ENCODE measurements around the gene ZNF652. TPM values are rescaled to one million over a fixed set of nuclear protein-coding genes. Genes with fewer than 3 reads are reported as not detected.

The ZNF652 gene
- total RNA-seq, 1 experiment from 2014 or later: 32.1 TPM

GRCh38 chr17:49318435-49318965 is 43.5 kb downstream of the ZNF652 start:
- no peak overlapping the region for H3K4me3 ChIP-seq (ENCODE audit: low read depth, low read length, poor library complexity, severe bottlenecking)
- ChIA-PET CTCF (interaction anchor here (1.1 kb wide), 1 partner anchor 50 kb away, joined by 9 read pairs; no protein-coding TSS in a partner anchor), POLR2A (ENCODE audit: low non-redundant PET) (no interaction called here)
- H3K4me1 ChIP-seq (ENCODE audit: insufficient read depth, low read length, poor library complexity, severe bottlenecking): peaks cover 45% of the 10 kb centered on the region
- no peak for TF ChIP-seq CTCF (conservative IDR thresholded peaks at IDR 0.05; ENCODE audit: low read depth, low read length)
- TF ChIP-seq EZH2 (IDR thresholded peaks at IDR 0.05; ENCODE audit: borderline replicate concordance, low read depth, low read length, poor library complexity, severe bottlenecking): no peak
- no peak overlapping the region for H3K27ac ChIP-seq (ENCODE audit: low read depth, low read length, poor library complexity, severe bottlenecking)
- intact Hi-C loops (cut with micrococcal nuclease; ENCODE audit: unreplicated experiment): no loop called here
- H3K36me3 ChIP-seq (ENCODE audit: insufficient read depth, low read length, poor library complexity, severe bottlenecking): no peaks in the 10 kb centered on the region
- H3K9me3 ChIP-seq (ENCODE audit: low read depth, low read length, poor library complexity, severe bottlenecking): no peaks in the 10 kb centered on the region
- DNase-seq (ENCODE audit: low spot score): peak; percentile 19
- BruUV-seq (replicated peaks): no TSS peak
- H3K27me3 ChIP-seq (replicated peaks; ENCODE audit: insufficient read depth, low read depth, low read length, poor library complexity): no peaks in the 10 kb centered on the region

GRCh38 chr17:49316889-49317675 is 45.0 kb downstream of the ZNF652 start:
- Histone ChIP-seq H3K27me3 (replicated peaks; ENCODE audit: insufficient read depth, low read depth, low read length, poor library complexity) (no peaks in the 10 kb centered on the region), H3K4me3 (ENCODE audit: low read depth, low read length, poor library complexity, severe bottlenecking) (no peak overlapping the region), H3K4me1 (ENCODE audit: insufficient read depth, low read length, poor library complexity, severe bottlenecking) (peaks cover 59% of the 10 kb centered on the region), H3K36me3 (ENCODE audit: insufficient read depth, low read length, poor library complexity, severe bottlenecking) (no peaks in the 10 kb centered on the region), H3K27ac (ENCODE audit: low read depth, low read length, poor library complexity, severe bottlenecking) (no peak overlapping the region), H3K9me3 (ENCODE audit: low read depth, low read length, poor library complexity, severe bottlenecking) (no peaks in the 10 kb centered on the region)
- TSS peak; percentile 32 for BruUV-seq (replicated peaks)
- no peak for TF ChIP-seq EZH2 (IDR thresholded peaks at IDR 0.05; ENCODE audit: borderline replicate concordance, low read depth, low read length, poor library complexity, severe bottlenecking)
- no peak for TF ChIP-seq CTCF (conservative IDR thresholded peaks at IDR 0.05; ENCODE audit: low read depth, low read length)
- ChIA-PET CTCF (interaction anchor here (0.6 kb wide), 1 partner anchor 512 kb away, joined by 4 read pairs; no protein-coding TSS in a partner anchor), POLR2A (ENCODE audit: low non-redundant PET) (interaction anchor here (0.5 kb wide), 1 partner anchor 45 kb away, joined by 21 read pairs; no protein-coding TSS in a partner anchor)
- DNase-seq (ENCODE audit: low spot score): no peak
- intact Hi-C loops (cut with micrococcal nuclease; ENCODE audit: unreplicated experiment): no loop called here

- H3K4me1 ChIP-seq (ENCODE audit: insufficient read depth, low read length, poor library complexity, severe bottlenecking): peaks cover 62% of the 10 kb centered on the region
- no peak overlapping the region for H3K4me3 ChIP-seq (ENCODE audit: low read depth, low read length, poor library complexity, severe bottlenecking)
- ChIA-PET POLR2A (ENCODE audit: low non-redundant PET) (no interaction called here), CTCF (no interaction called here)
- no peak overlapping the region for H3K27ac ChIP-seq (ENCODE audit: low read depth, low read length, poor library complexity, severe bottlenecking)
- intact Hi-C loops (cut with micrococcal nuclease; ENCODE audit: unreplicated experiment): no loop called here
- peaks cover 8% of the 10 kb centered on the region for H3K36me3 ChIP-seq (ENCODE audit: insufficient read depth, low read length, poor library complexity, severe bottlenecking)
- H3K27me3 ChIP-seq (replicated peaks; ENCODE audit: insufficient read depth, low read depth, low read length, poor library complexity): no peaks in the 10 kb centered on the region
- no TSS peak for BruUV-seq (replicated peaks)
- peak; percentile 15 for DNase-seq (ENCODE audit: low spot score)
- H3K9me3 ChIP-seq (ENCODE audit: low read depth, low read length, poor library complexity, severe bottlenecking): no peaks in the 10 kb centered on the region
- TF ChIP-seq EZH2 (IDR thresholded peaks at IDR 0.05; ENCODE audit: borderline replicate concordance, low read depth, low read length, poor library complexity, severe bottlenecking): no peak
- TF ChIP-seq CTCF (conservative IDR thresholded peaks at IDR 0.05; ENCODE audit: low read depth, low read length): no peak
Measured at GRCh38 chr17:49316258-49316570, 45.8 kb downstream of the ZNF652 start.
